GM18520 (cell line): ENCODE data around the gene SCO2.
A peak's percentile ranks its signal among the peaks of the same experiment; 100 is the strongest.

ENCODE experiments used
- ATAC-seq: cut with Tn5 transposase; IDR thresholded peaks from one replicate; pipeline ENCODE4 v1.9.1; 2021; ENCODE audit not compliant: unreplicated experiment

The SCO2 gene

GRCh38 chr22:50525104-50525857 lies at the start of gene SCO2:
Gene SCO2 (minus strand): TSS chr22:50525598. CDS start chr22:50524411, 1,187 bp downstream.
- ATAC-seq = peak; percentile 31

- ATAC-seq = no peak
Observed at GRCh38 chr22:50574383-50574755, 49.0 kb upstream of the SCO2 start.

- ATAC-seq = no peak
Observed at GRCh38 chr22:50573491-50574382, 48.3 kb upstream of the SCO2 start.

GRCh38 chr22:50572965-50573364 lies 47.6 kb upstream of the SCO2 start:
- no peak for ATAC-seq

DNA sequence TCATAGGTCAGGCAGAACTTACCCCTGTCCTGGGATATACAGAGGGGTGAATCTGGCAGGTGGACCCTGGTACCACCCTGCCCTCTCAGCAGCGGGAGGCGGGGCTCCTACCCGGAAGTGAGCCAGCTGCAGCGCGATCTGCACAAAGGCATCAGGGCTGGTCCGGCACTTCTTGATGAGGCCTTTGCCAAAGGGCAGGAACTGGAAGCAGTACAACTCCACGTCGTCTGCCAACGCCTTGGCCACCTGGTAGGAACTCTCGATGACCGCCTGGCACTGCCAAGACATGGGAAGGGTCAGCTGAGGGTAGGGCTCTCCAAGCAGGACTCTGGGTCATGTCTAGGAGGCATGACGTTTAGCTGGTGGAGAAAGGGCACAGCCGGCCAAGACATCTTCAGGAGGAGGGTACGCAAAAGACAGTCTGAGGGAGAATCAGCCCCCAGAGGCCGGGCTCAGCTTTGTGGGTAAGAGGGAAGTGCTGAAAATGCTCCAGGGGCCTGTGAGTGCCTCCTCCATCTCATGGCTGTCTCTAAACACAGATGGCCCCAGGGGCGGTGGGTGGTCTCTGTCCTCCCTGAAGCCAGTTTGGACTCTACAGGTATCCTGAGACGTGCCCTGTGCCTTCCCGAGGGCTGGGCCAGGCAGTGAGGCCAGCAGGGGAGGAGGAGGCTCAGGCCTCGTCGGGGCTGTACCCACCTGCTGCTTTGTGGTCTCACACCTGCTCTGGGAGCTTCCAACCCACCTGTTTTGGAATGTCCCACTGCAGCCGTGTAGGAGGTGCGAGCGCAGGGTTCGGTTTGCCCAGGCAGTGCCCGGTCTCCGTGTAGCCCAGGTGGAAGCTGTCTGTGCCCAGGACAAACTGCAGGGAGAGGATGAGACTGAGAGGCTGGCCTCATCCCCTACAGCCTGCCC lies 46.1 kb upstream of the SCO2 start:
- ATAC-seq = no peak

DNA sequence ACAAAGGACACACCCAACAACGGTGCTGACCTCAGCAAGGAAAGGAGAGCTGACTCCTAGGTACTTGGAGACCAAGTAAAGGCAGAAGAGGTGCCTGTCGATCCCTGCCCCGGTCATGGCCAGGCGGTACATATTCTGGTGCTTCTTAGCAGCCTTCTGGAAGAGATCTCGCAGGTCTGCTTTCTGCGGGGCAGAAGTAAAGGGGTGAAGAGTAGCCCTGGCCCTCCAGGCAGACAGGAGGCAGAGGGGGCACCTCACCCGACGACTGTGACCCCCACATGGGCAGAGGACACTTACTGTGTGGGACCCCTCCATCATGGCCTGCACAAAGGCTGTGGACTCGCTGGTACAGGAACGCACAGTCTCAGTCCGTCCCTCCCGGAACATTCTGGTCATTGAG lies 45.5 kb upstream of the SCO2 start:
- no peak for ATAC-seq

DNA sequence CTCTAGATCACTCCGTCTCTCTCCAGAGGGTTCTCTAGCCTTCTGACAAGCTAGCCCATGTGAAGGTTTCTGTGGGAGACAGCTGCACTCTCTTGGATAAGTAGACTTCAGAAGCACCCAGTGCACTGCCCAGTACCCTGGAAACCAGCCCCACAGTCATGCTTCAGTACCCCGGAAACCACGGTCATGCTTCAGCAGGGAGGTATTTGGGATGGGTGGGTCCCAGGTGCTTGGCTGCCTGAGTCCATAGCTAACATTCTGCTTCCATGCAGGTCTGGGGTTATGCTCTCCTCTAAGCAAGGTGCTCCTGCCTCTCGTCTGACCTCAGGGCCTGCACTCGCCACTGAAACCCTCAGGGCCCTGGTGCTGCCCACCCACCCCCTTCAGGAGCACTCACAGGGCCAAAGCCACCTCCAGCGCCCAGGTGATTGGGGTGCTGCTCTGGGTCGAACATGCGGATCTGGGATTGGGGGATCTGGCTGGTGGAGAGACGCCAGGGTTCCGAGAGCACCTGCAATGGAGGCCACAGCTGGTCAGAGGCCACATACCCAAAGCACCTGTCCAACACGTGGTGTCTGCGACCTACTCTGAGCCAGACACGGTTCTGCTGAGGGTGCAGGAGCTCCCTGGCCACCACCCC lies 44.6 kb upstream of the SCO2 start:
- no peak for ATAC-seq

- ATAC-seq = no peak
Observed at GRCh38 chr22:50569041-50569459, 43.7 kb upstream of the SCO2 start.

DNA sequence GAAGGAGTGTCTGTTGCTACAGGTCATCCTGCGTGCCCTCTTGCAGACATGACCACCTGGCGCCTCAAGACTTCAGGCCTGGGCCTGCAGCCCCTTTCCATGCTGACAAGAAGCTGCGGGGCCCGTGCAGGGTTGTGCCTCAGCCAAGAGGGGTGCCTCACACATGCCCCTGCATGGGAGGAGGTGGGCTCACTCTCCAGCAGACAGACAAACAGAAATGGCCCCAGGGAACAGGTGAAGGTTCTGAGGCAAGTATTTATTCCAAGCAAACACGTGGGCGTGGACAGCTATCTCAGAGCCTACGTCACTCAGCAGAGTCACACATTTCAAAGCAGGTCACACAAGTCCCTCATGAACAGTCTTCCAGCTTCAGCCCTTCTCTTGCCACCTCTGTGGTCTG lies 43.2 kb upstream of the SCO2 start:
- ATAC-seq = no peak

DNA sequence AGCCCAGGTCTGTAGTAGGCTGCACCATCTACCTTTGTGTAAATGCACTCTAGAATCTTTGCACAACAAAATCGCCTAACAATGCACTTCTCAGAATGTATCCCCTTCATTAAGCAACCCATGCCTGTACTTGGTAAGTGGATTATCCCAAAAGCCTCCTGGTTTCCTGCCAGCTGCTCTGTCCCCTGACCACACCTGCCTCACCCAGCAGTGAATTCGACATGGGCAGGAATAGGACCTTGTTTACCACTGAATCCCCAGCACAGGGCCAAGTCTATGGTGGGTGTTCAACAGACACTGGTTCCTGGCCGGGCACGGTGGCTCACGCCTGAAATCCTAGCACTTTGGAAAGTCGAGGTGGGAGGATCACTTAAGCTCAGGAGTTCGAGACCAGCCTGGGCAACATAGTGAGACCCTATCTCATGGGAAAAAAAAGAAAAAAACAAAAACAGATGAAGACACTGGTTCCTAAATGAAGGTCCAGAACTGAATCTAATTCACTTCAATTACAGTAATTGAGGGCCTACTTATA lies 42.4 kb upstream of the SCO2 start:
- no peak for ATAC-seq

- no peak for ATAC-seq
Observed at GRCh38 chr22:50564289-50564688, 38.9 kb upstream of the SCO2 start.

DNA sequence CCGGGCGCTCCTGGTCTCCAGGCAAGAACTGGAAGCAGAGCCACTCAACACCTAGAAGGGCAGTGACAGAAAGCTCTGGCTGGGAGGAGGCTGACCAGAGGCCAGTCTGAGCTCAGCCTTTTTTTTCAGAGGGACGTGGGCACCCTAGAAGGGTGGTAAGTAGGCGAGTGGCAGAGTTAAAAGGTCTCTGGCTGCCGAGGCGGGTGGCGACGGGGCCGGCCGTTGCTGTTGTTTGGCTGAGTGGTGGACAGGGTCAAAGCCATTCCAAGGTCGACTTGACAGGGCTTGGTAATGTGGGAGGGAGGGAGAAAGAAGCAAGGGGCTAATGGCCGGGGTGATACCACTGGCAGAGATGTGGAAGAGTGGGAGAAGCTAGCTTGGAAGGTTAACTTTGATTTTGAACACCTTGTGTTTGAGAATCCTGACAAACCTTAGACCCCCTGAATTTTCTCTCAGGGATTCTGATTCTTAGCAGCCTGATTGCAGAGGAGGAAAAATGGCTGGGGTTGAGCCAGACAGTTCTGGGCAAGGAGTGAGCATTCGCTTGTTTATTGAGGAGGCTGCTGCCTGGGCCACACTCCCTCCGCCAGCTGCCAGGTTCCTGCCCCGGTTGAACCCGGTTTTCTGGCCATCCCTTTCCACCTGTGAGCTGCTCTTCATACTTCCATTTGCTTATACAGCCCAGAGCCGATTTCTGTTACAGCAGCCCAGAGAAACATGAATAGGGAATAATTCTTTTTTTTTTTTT lies 38.2 kb upstream of the SCO2 start:
- no peak for ATAC-seq

- peak; percentile 72 for ATAC-seq
Observed at GRCh38 chr22:50562523-50563412, 37.4 kb upstream of the SCO2 start, which contains the start of gene SYCE3. Gene SYCE3 (minus strand): TSS chr22:50562919. CDS start chr22:50556405, 6,514 bp downstream.

GRCh38 chr22:50561401-50562358 lies 36.3 kb upstream of the SCO2 start:
- ATAC-seq = no peak

- no peak for ATAC-seq
Observed at GRCh38 chr22:50560034-50560433, 34.6 kb upstream of the SCO2 start.

GRCh38 chr22:50556703-50557102 lies 31.3 kb upstream of the SCO2 start:
- ATAC-seq = no peak

- ATAC-seq = no peak
Observed at GRCh38 chr22:50553310-50553709, 27.9 kb upstream of the SCO2 start.
